WTC11 (cell line): ENCODE data around the gene ZNF57. TPM values are rescaled to one million over a fixed set of nuclear protein-coding genes. Genes with fewer than 3 reads are reported as not detected.

Source experiments
- AFF4 ChIP-seq: sonication (generic); formaldehyde crosslinking; IDR thresholded peaks from 2 replicates; pipeline ENCODE4 v1.8.1; 2023; ENCODE audit warnings: mild to moderate bottlenecking, missing genetic modification reagents, borderline replicate concordance
- CBFB ChIP-seq: sonication (generic); formaldehyde crosslinking; IDR thresholded peaks from 2 replicates; pipeline ENCODE4 v1.8.1; 2022; ENCODE audit warnings: mild to moderate bottlenecking, low read depth, missing genetic modification reagents
- CREM ChIP-seq: sonication (generic); formaldehyde crosslinking; IDR thresholded peaks from 2 replicates; pipeline ENCODE4 v1.8.1; 2022; ENCODE audit warnings: mild to moderate bottlenecking, missing genetic modification reagents, moderate library complexity
- E2F4 ChIP-seq: sonication (generic); formaldehyde crosslinking; IDR thresholded peaks from 2 replicates; pipeline ENCODE4 v1.8.1; 2022; ENCODE audit warnings: low read depth, mild to moderate bottlenecking, moderate library complexity, missing genetic modification reagents, borderline replicate concordance
- FOXK1 ChIP-seq: sonication (generic); formaldehyde crosslinking; IDR thresholded peaks from 2 replicates; pipeline ENCODE4 v1.8.0; 2022; ENCODE audit warnings: mild to moderate bottlenecking, moderate library complexity, missing genetic modification reagents
- FOXP1 ChIP-seq: sonication (generic); formaldehyde crosslinking; IDR thresholded peaks from 2 replicates; pipeline ENCODE4 v1.8.0; 2022; ENCODE audit warnings: missing genetic modification reagents, mild to moderate bottlenecking, moderate library complexity, borderline replicate concordance
- GABPB1 ChIP-seq: sonication (generic); formaldehyde crosslinking; IDR thresholded peaks from 2 replicates; pipeline ENCODE4 v1.8.1; 2023; ENCODE audit warnings: mild to moderate bottlenecking, missing genetic modification reagents
- MXD4 ChIP-seq: fragments of 250-450 bp; sonication (Bioruptor Pico); IDR thresholded peaks from 2 replicates; pipeline ENCODE4 v1.8.0; 2021; ENCODE audit warnings: mild to moderate bottlenecking, moderate library complexity, borderline replicate concordance
- NFE2L1 ChIP-seq: sonication (generic); formaldehyde crosslinking; IDR thresholded peaks from 2 replicates; pipeline ENCODE4 v1.8.1; 2023; ENCODE audit warnings: missing genetic modification reagents
- SMAD3 ChIP-seq: sonication (generic); formaldehyde crosslinking; IDR thresholded peaks from 2 replicates; pipeline ENCODE4 v1.8.0; 2022; ENCODE audit warnings: missing genetic modification reagents, mild to moderate bottlenecking, borderline replicate concordance
- SMAD4 ChIP-seq: sonication (generic); formaldehyde crosslinking; IDR thresholded peaks from 2 replicates; pipeline ENCODE4 v1.8.0; 2022; ENCODE audit warnings: mild to moderate bottlenecking, missing genetic modification reagents
- ZBTB43 ChIP-seq: sonication (generic); formaldehyde crosslinking; IDR thresholded peaks from 2 replicates; pipeline ENCODE4 v1.8.1; 2023; ENCODE audit warnings: mild to moderate bottlenecking, missing genetic modification reagents
- ZNF219 ChIP-seq: sonication (generic); formaldehyde crosslinking; IDR thresholded peaks from 2 replicates; pipeline ENCODE4 v1.8.0; 2023; ENCODE audit warnings: missing genetic modification reagents, mild to moderate bottlenecking, borderline replicate concordance
- ZNF263 ChIP-seq: sonication (generic); formaldehyde crosslinking; IDR thresholded peaks from 2 replicates; pipeline ENCODE4 v1.8.1; 2022; ENCODE audit warnings: low read depth, mild to moderate bottlenecking, moderate library complexity, missing genetic modification reagents
- ZNF281 ChIP-seq: sonication (generic); formaldehyde crosslinking; IDR thresholded peaks from 2 replicates; pipeline ENCODE4 v1.8.0; 2023; ENCODE audit warnings: mild to moderate bottlenecking, missing genetic modification reagents
- ZNF396 ChIP-seq: fragments of 250-450 bp; sonication (Bioruptor Pico); IDR thresholded peaks from 2 replicates; pipeline ENCODE4 v1.8.0; 2021; ENCODE audit warnings: mild to moderate bottlenecking, moderate library complexity, borderline replicate concordance
- ZNF532 ChIP-seq: fragments of 250-450 bp; sonication (Bioruptor Pico); IDR thresholded peaks from 2 replicates; pipeline ENCODE4 v1.9.0; 2021; ENCODE audit warnings: mild to moderate bottlenecking, borderline replicate concordance
- ZNF671 ChIP-seq: fragments of 250-450 bp; sonication (Bioruptor Pico); IDR thresholded peaks from 2 replicates; pipeline ENCODE4 v1.8.0; 2021; ENCODE audit warnings: mild to moderate bottlenecking
- total RNA-seq: library from RNA; stranded (reverse); gene quantifications from 3 replicates; pipeline ENCODE4 v1.2.3, GENCODE V29; 2021
- TF ChIP-seq, protein P1 (sequence below): sonication (generic); formaldehyde crosslinking; IDR thresholded peaks from 2 replicates; pipeline ENCODE4 v1.8.1; 2023; ENCODE audit warnings: mild to moderate bottlenecking, missing genetic modification reagents, moderate library complexity
- TF ChIP-seq, protein P2 (sequence below): fragments of 200-600 bp; IDR thresholded peaks from 2 replicates; pipeline ENCODE4 v1.8.0; 2022; ENCODE audit warnings: antibody characterized with exemption

ZNF57 gene
- total RNA-seq, 1 experiment from 2014 or later: 8.9 TPM

DNA sequence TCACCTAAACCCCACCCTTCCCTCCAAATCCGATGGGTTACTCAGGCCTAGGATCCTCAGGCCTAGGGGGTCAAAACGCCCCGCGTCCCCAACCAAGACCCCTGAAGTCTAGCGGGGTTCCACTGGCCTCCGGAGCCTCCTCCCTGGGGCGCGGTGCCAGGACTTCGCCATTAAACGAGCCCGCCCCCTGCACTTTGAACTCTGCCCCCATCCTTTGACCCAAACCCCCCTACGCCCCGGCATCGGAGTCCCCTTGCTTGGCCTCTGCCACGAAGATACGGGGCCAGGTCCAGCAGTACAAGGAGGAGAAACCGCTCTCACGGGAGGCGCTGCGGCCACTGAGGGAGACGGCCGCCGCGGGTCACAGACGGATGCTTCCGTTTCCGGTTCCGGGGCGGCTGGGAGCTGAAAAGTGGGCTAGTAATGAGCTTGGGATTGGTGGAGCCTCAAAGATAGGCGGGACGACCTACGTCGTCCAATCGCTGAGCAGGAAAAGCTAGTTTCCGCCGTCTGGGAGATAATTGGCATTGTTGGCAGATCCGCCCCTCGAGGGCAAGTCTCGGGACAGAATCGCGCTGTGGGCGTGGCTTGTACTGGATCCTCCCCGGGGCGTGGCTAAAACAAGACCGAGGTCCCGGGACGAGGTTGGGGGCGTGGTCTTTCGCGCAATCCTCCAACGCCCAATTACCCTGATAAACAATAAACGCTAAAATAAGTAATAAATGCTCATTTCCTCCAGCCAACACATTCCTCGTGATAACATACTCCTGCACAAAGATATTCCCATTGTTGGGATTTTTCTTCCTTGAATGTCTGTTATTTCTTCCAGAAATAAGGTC is 49.8 kb downstream of the ZNF57 start (continued):
- TF ChIP-seq ZNF532 (CRISPR knock-in tag): no peak
- peak; percentile 26; the same call in 1 of the 2 replicates for TF ChIP-seq FOXP1 (CRISPR knock-in tag)
- TF ChIP-seq FOXK1: peak; percentile 58; the same call in 1 of the 2 replicates
- TF ChIP-seq NFE2L1 (CRISPR knock-in tag): no peak
- TF ChIP-seq ZNF671 (CRISPR knock-in tag): no peak
- TF ChIP-seq ZNF281 (CRISPR knock-in tag): no peak
- no peak for TF ChIP-seq ZNF263
- TF ChIP-seq ZBTB43 (CRISPR knock-in tag): no peak
- TF ChIP-seq SMAD4 (CRISPR knock-in tag): no peak
- TF ChIP-seq ZNF219 (CRISPR knock-in tag): no peak
- no peak for TF ChIP-seq SMAD3 (CRISPR knock-in tag)
- 0 out of 2 replicates have a peak, but pooled peaks have one; percentile 60 for TF ChIP-seq CREM
- no peak for TF ChIP-seq AFF4 (CRISPR knock-in tag)
- TF ChIP-seq ZNF396: no peak
- TF ChIP-seq, protein P1, sequence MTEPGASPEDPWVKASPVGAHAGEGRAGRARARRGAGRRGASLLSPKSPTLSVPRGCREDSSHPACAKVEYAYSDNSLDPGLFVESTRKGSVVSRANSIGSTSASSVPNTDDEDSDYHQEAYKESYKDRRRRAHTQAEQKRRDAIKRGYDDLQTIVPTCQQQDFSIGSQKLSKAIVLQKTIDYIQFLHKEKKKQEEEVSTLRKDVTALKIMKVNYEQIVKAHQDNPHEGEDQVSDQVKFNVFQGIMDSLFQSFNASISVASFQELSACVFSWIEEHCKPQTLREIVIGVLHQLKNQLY (CRISPR knock-in tag): no peak
- TF ChIP-seq GABPB1 (CRISPR knock-in tag): peak; percentile 81
- TF ChIP-seq MXD4 (CRISPR knock-in tag): no peak
- TF ChIP-seq, protein P2, sequence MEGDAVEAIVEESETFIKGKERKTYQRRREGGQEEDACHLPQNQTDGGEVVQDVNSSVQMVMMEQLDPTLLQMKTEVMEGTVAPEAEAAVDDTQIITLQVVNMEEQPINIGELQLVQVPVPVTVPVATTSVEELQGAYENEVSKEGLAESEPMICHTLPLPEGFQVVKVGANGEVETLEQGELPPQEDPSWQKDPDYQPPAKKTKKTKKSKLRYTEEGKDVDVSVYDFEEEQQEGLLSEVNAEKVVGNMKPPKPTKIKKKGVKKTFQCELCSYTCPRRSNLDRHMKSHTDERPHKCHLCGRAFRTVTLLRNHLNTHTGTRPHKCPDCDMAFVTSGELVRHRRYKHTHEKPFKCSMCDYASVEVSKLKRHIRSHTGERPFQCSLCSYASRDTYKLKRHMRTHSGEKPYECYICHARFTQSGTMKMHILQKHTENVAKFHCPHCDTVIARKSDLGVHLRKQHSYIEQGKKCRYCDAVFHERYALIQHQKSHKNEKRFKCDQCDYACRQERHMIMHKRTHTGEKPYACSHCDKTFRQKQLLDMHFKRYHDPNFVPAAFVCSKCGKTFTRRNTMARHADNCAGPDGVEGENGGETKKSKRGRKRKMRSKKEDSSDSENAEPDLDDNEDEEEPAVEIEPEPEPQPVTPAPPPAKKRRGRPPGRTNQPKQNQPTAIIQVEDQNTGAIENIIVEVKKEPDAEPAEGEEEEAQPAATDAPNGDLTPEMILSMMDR: no peak
- TF ChIP-seq CBFB (CRISPR knock-in tag): no peak
- TF ChIP-seq E2F4 (CRISPR knock-in tag): no peak
